Ishikawa (cell line): ENCODE results near the gene SEMG2.

ENCODE experiments used
- CEBPB ChIP-seq: IDR thresholded peaks from 2 replicates; pipeline ENCODE4 v1.6.1; 2012
- CREB1 ChIP-seq: IDR thresholded peaks from 2 replicates; pipeline ENCODE4 v1.6.1; 2012; ENCODE audit warnings: low read depth
- EGR1 ChIP-seq: IDR thresholded peaks from 2 replicates; pipeline ENCODE4 v1.6.1; 2012
- EP300 ChIP-seq: IDR thresholded peaks from 2 replicates; pipeline ENCODE4 v1.6.1; 2012; ENCODE audit warnings: borderline replicate concordance
- FOXM1 ChIP-seq: IDR thresholded peaks from 2 replicates; pipeline ENCODE4 v1.6.1; 2012; ENCODE audit warnings: low read depth, borderline replicate concordance
- MAX ChIP-seq: IDR thresholded peaks from 2 replicates; pipeline ENCODE4 v1.6.1; 2012
- NFIC ChIP-seq: IDR thresholded peaks from 2 replicates; pipeline ENCODE4 v1.6.1; 2012
- RAD21 ChIP-seq: IDR thresholded peaks from 2 replicates; pipeline ENCODE4 v1.6.1; 2012; ENCODE audit warnings: low read depth
- REST ChIP-seq: IDR thresholded peaks from 2 replicates; pipeline ENCODE4 v1.6.1; 2012; ENCODE audit warnings: low read depth, mild to moderate bottlenecking
- TAF1 ChIP-seq: IDR thresholded peaks from 2 replicates; pipeline ENCODE4 v1.6.1; 2012; ENCODE audit warnings: low read depth, mild to moderate bottlenecking
- TCF12 ChIP-seq: IDR thresholded peaks from 2 replicates; pipeline ENCODE4 v1.6.1; 2012; ENCODE audit warnings: low read depth
- TEAD4 ChIP-seq: IDR thresholded peaks from 2 replicates; pipeline ENCODE4 v1.6.1; 2012
- USF1 ChIP-seq: IDR thresholded peaks from 2 replicates; pipeline ENCODE4 v1.6.1; 2012
- YY1 ChIP-seq: IDR thresholded peaks from 2 replicates; pipeline ENCODE4 v1.6.1; 2012; ENCODE audit warnings: low read depth
- ZBTB7A ChIP-seq: IDR thresholded peaks from 2 replicates; pipeline ENCODE4 v1.6.1; 2012; ENCODE audit warnings: low read depth

SEMG2 gene

GRCh38 chr20:45212836-45213235 lies 8.3 kb upstream of the SEMG2 start:
- TF ChIP-seq YY1 (no peak), USF1 (no peak), EP300 (no peak), TCF12 (no peak), CREB1 (no peak), NFIC (no peak), ZBTB7A (no peak), MAX (no peak), REST (no peak)

GRCh38 chr20:45218124-45218523 lies 3.0 kb upstream of the SEMG2 start:
- TF ChIP-seq EGR1 (no peak), YY1 (no peak), CREB1 (no peak), NFIC (no peak), MAX (no peak), EP300 (no peak), ZBTB7A (no peak), FOXM1 (no peak), TCF12 (no peak), TEAD4 (no peak), CEBPB (no peak), USF1 (no peak), RAD21 (no peak), TAF1 (no peak), REST (no peak)

GRCh38 chr20:45218636-45219035 lies 2.5 kb upstream of the SEMG2 start:
- TF ChIP-seq TAF1 (no peak), CREB1 (no peak), MAX (no peak), USF1 (no peak), TEAD4 (no peak), YY1 (no peak), REST (no peak), RAD21 (no peak), FOXM1 (no peak), ZBTB7A (no peak), CEBPB (no peak)

- no peak for TF ChIP-seq ZBTB7A
- TF ChIP-seq FOXM1: no peak
- TF ChIP-seq TCF12: no peak
- no peak for TF ChIP-seq EP300
- no peak for TF ChIP-seq EGR1
These were observed 2.0 kb downstream of the SEMG2 start for GRCh38 chr20:45223136-45223535.
